Psoas muscle (tissue), 8 donors: ENCODE results near the gene MBD3L4. TPM values are rescaled to one million over a fixed set of nuclear protein-coding genes. Genes with fewer than 3 reads are reported as not detected.

ENCODE experiments used
- ATAC-seq, 4 donors: fragments of 200-7000 bp; cut with Tn5 transposase; one replicate each; pipeline ENCODE4 v1.9.1; 2020; ENCODE audit warnings: moderate library complexity in 3 of 4, mild to moderate bottlenecking in 2 of 4
- DNase-seq, 2 donors: peaks; one replicate each; pipeline ENCODE4 v3.0.0-alpha.2; 2020
- H3K27ac ChIP-seq: fragments of 200-600 bp; one replicate; pipeline ENCODE4 v1.8.0; 2022
- H3K27me3 ChIP-seq, 3 donors: fragments of 200-600 bp in 1 of 3; one replicate each; pipeline versions ENCODE4 v1.6.1 to v1.8.0; 2013 to 2022; ENCODE audit warnings: low read length in 2 of 3, mild to moderate bottlenecking in 2 of 3, moderate library complexity in 1 of 3; ENCODE audit not compliant: insufficient read depth in 3 of 3
- H3K36me3 ChIP-seq, 2 donors: fragments of 200-600 bp in 1 of 2; one replicate each; pipeline versions ENCODE4 v1.6.1 to v1.8.0; 2013 to 2022; ENCODE audit warnings: low read depth in 1 of 2, mild to moderate bottlenecking in 1 of 2, moderate library complexity in 1 of 2; ENCODE audit not compliant: insufficient read depth in 1 of 2
- H3K4me1 ChIP-seq: fragments of 200-600 bp; one replicate; pipeline ENCODE4 v1.8.0; 2022
- H3K4me3 ChIP-seq: fragments of 200-600 bp; one replicate; pipeline ENCODE4 v1.8.0; 2022; ENCODE audit warnings: mild to moderate bottlenecking
- H3K9me3 ChIP-seq: fragments of 200-600 bp; one replicate; pipeline ENCODE4 v1.8.0; 2022
- WGBS, 3 donors: extraction: QIAGEN DNeasy Blood & Tissue Kit; methylation state at CpG; one replicate each; pipeline versions ENCODE4 v1.1.6 to v1.1.7; 2013; 5-methylcytosine and 5-hydroxymethylcytosine counted together
- intact Hi-C, 2 donors: fragments of 100-400 bp; cut with DNase I; formaldehyde crosslinking; loops; one replicate each; pipeline versions ENCODE4 v1.11.0 to v1.14.2; 2022
- polyA plus RNA-seq, 3 donors: library from polyadenylated mRNA; stranded (reverse); fragments of 200-250 nt; gene quantifications; one replicate each; pipeline ENCODE4 v1.2.3, GENCODE V29; 2013
- total RNA-seq, 4 donors: library from RNA; stranded (reverse); fragmentation: NEBNext Ultra II Directional in 2 of 4; extraction: Animal tissue kit (Norgen Biotek cat#: 25700) in 2 of 4; gene quantifications; one replicate each; pipeline versions ENCODE4 v1.2.1 to v1.2.4, GENCODE V29; 2021 to 2023
- TF ChIP-seq, protein P1 (sequence below): fragments of 200-600 bp; IDR thresholded peaks from one replicate; pipeline ENCODE4 v1.8.0; 2022; ENCODE audit warnings: antibody characterized with exemption
- donor health status: healthy with polysubstance abuse.
- donor health status: DM: no; HTN: no; CAD: no; lungs with moderate emphysema.
- donor health status: Bipolar disorder and iron deficiency.
- donor health status: healthy.
- donor health status: DM: yes; HTN: yes; CAD: no.
- donor health status: DM: no; HTN: no; CAD: no.
- donor health status: DM: no; HTN: no; CAD: no.
- donor health status: DM: yes; HTN: yes; CAD: no.

Gene MBD3L4
- total and polyA plus RNA-seq, 7 donors, result not detected

DNA sequence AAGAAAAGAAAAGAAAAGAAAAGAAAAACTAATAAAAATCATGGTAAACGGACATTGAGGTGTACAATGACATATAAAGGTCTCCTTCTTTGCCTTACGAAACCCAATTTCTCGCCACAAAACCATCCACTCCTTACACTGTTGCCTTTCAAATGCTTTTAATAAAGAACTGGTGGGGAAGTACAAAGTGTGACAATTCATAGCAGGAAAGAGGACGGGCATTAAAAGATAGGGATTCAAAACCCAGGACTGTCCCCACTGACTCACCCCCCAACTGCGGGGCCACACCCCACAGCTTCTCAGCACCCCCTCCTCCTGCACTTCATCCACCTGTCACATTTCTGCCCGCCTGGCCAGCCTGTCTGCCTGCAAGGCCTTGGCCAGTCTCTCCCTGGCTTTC is 21.2 kb downstream of the MBD3L4 start:
- Histone ChIP-seq H3K27ac (no peak overlapping the region), H3K4me3 (no peak overlapping the region), H3K4me1 (no peaks in the 10 kb centered on the region), H3K27me3 (no peaks in the 10 kb centered on the region), H3K36me3 (no peaks in the 10 kb centered on the region), H3K9me3 (no peaks in the 10 kb centered on the region)
- 65 to 71% (median 69%) methylated on average over 6 of the region's 6 CpGs for WGBS, 3 donors
- TF ChIP-seq, protein P1, sequence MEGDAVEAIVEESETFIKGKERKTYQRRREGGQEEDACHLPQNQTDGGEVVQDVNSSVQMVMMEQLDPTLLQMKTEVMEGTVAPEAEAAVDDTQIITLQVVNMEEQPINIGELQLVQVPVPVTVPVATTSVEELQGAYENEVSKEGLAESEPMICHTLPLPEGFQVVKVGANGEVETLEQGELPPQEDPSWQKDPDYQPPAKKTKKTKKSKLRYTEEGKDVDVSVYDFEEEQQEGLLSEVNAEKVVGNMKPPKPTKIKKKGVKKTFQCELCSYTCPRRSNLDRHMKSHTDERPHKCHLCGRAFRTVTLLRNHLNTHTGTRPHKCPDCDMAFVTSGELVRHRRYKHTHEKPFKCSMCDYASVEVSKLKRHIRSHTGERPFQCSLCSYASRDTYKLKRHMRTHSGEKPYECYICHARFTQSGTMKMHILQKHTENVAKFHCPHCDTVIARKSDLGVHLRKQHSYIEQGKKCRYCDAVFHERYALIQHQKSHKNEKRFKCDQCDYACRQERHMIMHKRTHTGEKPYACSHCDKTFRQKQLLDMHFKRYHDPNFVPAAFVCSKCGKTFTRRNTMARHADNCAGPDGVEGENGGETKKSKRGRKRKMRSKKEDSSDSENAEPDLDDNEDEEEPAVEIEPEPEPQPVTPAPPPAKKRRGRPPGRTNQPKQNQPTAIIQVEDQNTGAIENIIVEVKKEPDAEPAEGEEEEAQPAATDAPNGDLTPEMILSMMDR, result no peak
- intact Hi-C loops, result no loop called here
- DNase-seq (no peak), ATAC-seq (no peak)

DNA sequence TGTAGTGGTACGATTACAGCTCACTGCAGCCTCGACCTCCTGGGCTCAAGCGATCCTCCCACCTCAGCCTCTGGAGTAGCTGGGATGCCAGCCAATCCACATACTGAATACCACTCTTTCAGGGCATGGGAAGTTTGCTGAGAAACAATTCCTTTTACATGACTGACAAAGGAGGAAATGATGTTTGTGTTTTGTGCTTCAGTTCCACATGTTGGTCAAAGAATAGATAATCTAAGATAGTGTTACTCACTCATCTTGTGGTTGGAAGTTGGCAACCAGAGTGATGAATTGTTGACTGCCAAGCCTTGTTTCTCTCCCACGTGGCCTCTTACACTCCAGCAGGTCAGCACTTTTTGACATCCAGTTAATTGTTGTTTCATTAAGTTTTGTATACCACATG is 26.3 kb downstream of the MBD3L4 start:
- Histone ChIP-seq H3K36me3 (no peaks in the 10 kb centered on the region), H3K4me1 (no peaks in the 10 kb centered on the region), H3K9me3 (peaks cover 3% of the 10 kb centered on the region), H3K27me3 (peaks cover 0 to 3% (median 0%) of the 10 kb centered on the region in 3 donors), H3K4me3 (no peak overlapping the region), H3K27ac (no peak overlapping the region)
- DNase-seq, result no peak
- no peak for ATAC-seq
- WGBS, 3 donors, result 66 to 73% (median 67%) methylated on average over 4 of the region's 4 CpGs
- TF ChIP-seq, protein P1, result no peak
- intact Hi-C loops, result no loop called here

DNA sequence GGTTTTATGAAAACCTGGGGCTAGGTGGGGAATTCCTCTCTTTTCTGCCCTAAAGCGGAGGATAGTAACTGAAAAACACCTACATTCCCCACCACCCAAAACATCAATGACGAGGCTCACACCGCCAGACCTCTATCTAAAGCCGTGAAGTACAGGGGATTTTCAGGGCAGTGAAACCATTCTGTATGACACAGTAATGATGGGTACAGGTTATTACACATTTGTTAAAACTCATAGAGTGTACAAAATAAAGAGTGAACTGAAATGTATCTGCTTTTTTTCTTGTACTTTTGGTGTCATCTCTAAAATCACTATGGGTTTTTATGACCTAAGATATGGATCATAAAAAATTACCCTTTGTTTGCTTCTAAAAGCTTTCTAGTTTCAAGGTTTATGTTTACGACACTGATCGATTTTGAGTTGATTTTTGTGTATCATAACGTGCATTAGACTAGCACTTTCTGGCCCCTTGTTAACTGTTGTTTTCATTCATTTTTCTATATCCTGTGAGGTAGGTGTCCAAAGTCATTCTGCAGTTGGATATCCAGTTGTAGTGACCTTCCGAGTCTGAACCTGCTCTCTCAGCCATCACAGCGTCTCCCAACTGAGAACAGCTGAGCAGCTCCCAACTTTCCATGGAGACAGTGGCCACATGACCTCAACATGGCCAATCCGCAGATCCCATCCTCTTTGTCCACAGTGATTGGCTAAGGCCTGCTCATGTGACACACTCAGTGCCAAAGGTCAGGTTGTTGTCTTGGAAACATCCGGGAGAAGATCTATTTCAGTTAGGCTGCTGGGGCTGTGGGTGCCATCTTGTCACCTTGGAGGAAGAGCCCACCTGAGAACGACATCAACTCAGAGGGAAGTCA is 29.0 kb downstream of the MBD3L4 start:
- peaks cover 3% of the 10 kb centered on the region for H3K9me3 ChIP-seq
- no peaks in the 10 kb centered on the region for H3K4me1 ChIP-seq
- 76 to 86% (median 84%) methylated on average over 11 to 12 of the region's 12 CpGs for WGBS, 3 donors
- H3K4me3 ChIP-seq, result no peak overlapping the region
- H3K36me3 ChIP-seq, result no peaks in the 10 kb centered on the region
- H3K27me3 ChIP-seq, result peaks cover 0 to 3% (median 0%) of the 10 kb centered on the region in 3 donors
- intact Hi-C loops, result no loop called here
- H3K27ac ChIP-seq, result no peak overlapping the region
- DNase-seq (no peak), ATAC-seq (no peak)
- TF ChIP-seq, protein P1, result no peak

DNA sequence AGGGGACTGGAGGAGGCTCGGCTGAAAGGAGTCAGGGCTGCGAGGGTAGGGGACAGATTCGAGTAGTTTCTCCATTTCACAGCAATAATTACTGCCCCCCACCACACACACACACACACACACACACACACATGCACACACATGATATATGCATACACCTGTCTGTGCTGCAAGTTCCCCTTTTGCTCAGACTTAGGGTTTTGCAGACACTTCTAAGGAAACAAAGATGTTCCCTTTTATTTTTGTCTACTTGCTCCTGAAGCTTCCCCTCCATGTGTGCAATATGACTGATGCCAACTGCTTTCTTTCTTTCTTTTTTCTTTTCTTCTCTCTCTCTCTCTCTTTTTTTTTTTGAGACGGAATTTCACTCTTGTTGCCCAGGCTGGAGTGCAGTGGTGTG is 32.1 kb downstream of the MBD3L4 start:
- no peak for ATAC-seq
- Histone ChIP-seq H3K27ac (no peak overlapping the region), H3K4me3 (no peak overlapping the region), H3K27me3 (peaks cover 0 to under 1% (median 0%) of the 10 kb centered on the region in 3 donors), H3K36me3 (no peaks in the 10 kb centered on the region), H3K4me1 (no peaks in the 10 kb centered on the region), H3K9me3 (peaks cover 3% of the 10 kb centered on the region)
- WGBS, 3 donors, result 53 to 67% (median 67%) methylated on average over 4 of the region's 4 CpGs
- no peak for DNase-seq
- intact Hi-C loops, result no loop called here
- TF ChIP-seq, protein P1, result no peak
